HepG2 (cell line): ENCODE data around the gene ABCB8. TPM values are rescaled to one million over a fixed set of nuclear protein-coding genes. Genes with fewer than 3 reads are reported as not detected.

Experiments
- BCL6 ChIP-seq: IDR thresholded peaks from 2 replicates; pipeline ENCODE4 v1.6.1; 2016; ENCODE audit warnings: missing genetic modification reagents, missing compliant biosample characterization
- BORCS8-MEF2B ChIP-seq: sonication (generic); formaldehyde crosslinking; IDR thresholded peaks from 2 replicates; pipeline ENCODE4 v1.8.0; 2022; ENCODE audit warnings: mild to moderate bottlenecking, missing genetic modification reagents
- CTCF ChIP-seq: sonication (generic); formaldehyde crosslinking; IDR thresholded peaks from 2 replicates; pipeline ENCODE4 v1.5.0; 2020; ENCODE audit warnings: mild to moderate bottlenecking, missing genetic modification reagents, moderate library complexity
- HINFP ChIP-seq: sonication (generic); formaldehyde crosslinking; IDR thresholded peaks from 2 replicates; pipeline ENCODE4 v1.4.0; 2020; ENCODE audit warnings: low read depth, mild to moderate bottlenecking, missing genetic modification reagents
- IRX3 ChIP-seq: sonication (generic); formaldehyde crosslinking; IDR thresholded peaks from 2 replicates; pipeline ENCODE4 v1.8.1; 2023; ENCODE audit warnings: mild to moderate bottlenecking, low read depth, missing genetic modification reagents, borderline replicate concordance
- KDM5B ChIP-seq: sonication (generic); formaldehyde crosslinking; IDR thresholded peaks from 2 replicates; pipeline ENCODE4 v1.4.0; 2020; ENCODE audit warnings: missing genetic modification reagents, mild to moderate bottlenecking, borderline replicate concordance
- MAFF ChIP-seq: IDR thresholded peaks from 2 replicates; pipeline ENCODE4 v1.6.1; 2011; ENCODE audit warnings: low read depth, low read length, improper control_type of control experiment
- MNT ChIP-seq: fragments of 450-650 bp; IDR thresholded peaks from 2 replicates; pipeline ENCODE4 v1.6.1; 2016
- NR3C1 ChIP-seq: sonication (generic); formaldehyde crosslinking; IDR thresholded peaks from 2 replicates; pipeline ENCODE4 v1.4.0; 2020; ENCODE audit warnings: missing genetic modification reagents
- PHF20 ChIP-seq: sonication (generic); formaldehyde crosslinking; IDR thresholded peaks from 2 replicates; pipeline ENCODE4 v1.5.0; 2020; ENCODE audit warnings: mild to moderate bottlenecking, missing genetic modification reagents
- RBFOX2 ChIP-seq: fragments of 200-400 bp; formaldehyde crosslinking; IDR thresholded peaks from 2 replicates; pipeline ENCODE4 v1.6.1; 2017; ENCODE audit warnings: low read depth, mild to moderate bottlenecking, low read length
- RERE ChIP-seq: IDR thresholded peaks from 2 replicates; pipeline ENCODE4 v1.6.1; 2016; ENCODE audit warnings: low read depth, missing genetic modification reagents, missing compliant biosample characterization
- TGIF2 ChIP-seq: IDR thresholded peaks from 2 replicates; pipeline ENCODE4 v1.6.1; 2016; ENCODE audit warnings: control low read depth, missing compliant biosample characterization
- TOE1 ChIP-seq: sonication (generic); formaldehyde crosslinking; IDR thresholded peaks from 2 replicates; pipeline ENCODE4 v1.4.0; 2020; ENCODE audit warnings: mild to moderate bottlenecking, missing genetic modification reagents
- ZBTB7B ChIP-seq: sonication (generic); formaldehyde crosslinking; IDR thresholded peaks from 2 replicates; pipeline ENCODE4 v1.4.0; 2020; ENCODE audit warnings: missing genetic modification reagents
- ZFP37 ChIP-seq: sonication (generic); formaldehyde crosslinking; IDR thresholded peaks from 2 replicates; pipeline ENCODE4 v1.4.0; 2020; ENCODE audit warnings: missing genetic modification reagents, borderline replicate concordance
- ZFY ChIP-seq: sonication (generic); formaldehyde crosslinking; IDR thresholded peaks from 2 replicates; pipeline ENCODE4 v1.4.0; 2020; ENCODE audit warnings: missing genetic modification reagents
- ZNF607 ChIP-seq: sonication (generic); formaldehyde crosslinking; IDR thresholded peaks from 2 replicates; pipeline ENCODE4 v1.5.1; 2020; ENCODE audit warnings: missing genetic modification reagents, mild to moderate bottlenecking, borderline replicate concordance
- polyA plus RNA-seq, 8 experiments: library from polyadenylated mRNA; depleted of rRNA in 3 of 8; stranded (reverse) in 7 of 8; unstranded in 1 of 8; fragments of >200 nt; fragmentation: Illumina TruSeq in 4 of 8; extraction: Trizol in 4 of 8; gene quantifications; 2 replicates each; pipeline versions ENCODE4 v1.2.1 to v1.2.3, GENCODE V29; 2011 to 2016; ENCODE audit warnings: low read depth in 4 of 8, missing spikeins in 1 of 8, mixed read lengths in 1 of 8; ENCODE audit not compliant: insufficient read depth in 1 of 8
- total RNA-seq, 5 experiments: library from RNA; depleted of rRNA; stranded (reverse); fragments of >200 nt; fragmentation: Illumina TruSeq; extraction: Trizol; gene quantifications; 2 replicates each; pipeline ENCODE4 v1.2.3, GENCODE V29; 2016; ENCODE audit warnings: low read depth in 1 of 5

The ABCB8 gene
- total and polyA plus RNA-seq, 2 of the 13 experiments (the other 11 are each of a cell fraction or from before 2014, with no cell fraction given): 6.6 to 16.7 TPM

GRCh38 chr7:151087245-151088018 lies 59.2 kb downstream of the ABCB8 start (continued):
- TF ChIP-seq CTCF (CRISPR knock-in tag): peak; percentile 50
- TF ChIP-seq KDM5B (CRISPR knock-in tag): peak; percentile 54; the same call in 1 of the 2 replicates
- no peak for TF ChIP-seq TOE1
- TF ChIP-seq IRX3 (CRISPR knock-in tag): peak; percentile 62; the same call in 1 of the 2 replicates
- peak; percentile 48; the same call in 1 of the 2 replicates for TF ChIP-seq ZBTB7B (CRISPR knock-in tag)
- no peak for TF ChIP-seq BCL6 (CRISPR knock-in tag)
- peak; percentile 78 for TF ChIP-seq RBFOX2
- TF ChIP-seq ZFP37 (CRISPR knock-in tag): no peak
- TF ChIP-seq ZFY: peak; percentile 92
- 0 out of 2 replicates have a peak, but pooled peaks have one; percentile 34 for TF ChIP-seq TGIF2
- no peak for TF ChIP-seq MNT
- no peak for TF ChIP-seq RERE
- no peak for TF ChIP-seq HINFP
- TF ChIP-seq PHF20 (CRISPR knock-in tag): peak; percentile 19; the same call in 1 of the 2 replicates
- no peak for TF ChIP-seq BORCS8-MEF2B (CRISPR knock-in tag)
- TF ChIP-seq MAFF: no peak
- TF ChIP-seq NR3C1 (CRISPR knock-in tag): no peak
- peak; percentile 57 for TF ChIP-seq ZNF607 (CRISPR knock-in tag)
